ENCODE measurements around the gene RAB11FIP4. TPM values are rescaled to one million over a fixed set of nuclear protein-coding genes. Genes with fewer than 3 reads are reported as not detected.

Gene RAB11FIP4
- polyA plus RNA-seq, 1 of the 3 experiments (the other 2 are of a cell fraction), result 9.4 TPM

DNA sequence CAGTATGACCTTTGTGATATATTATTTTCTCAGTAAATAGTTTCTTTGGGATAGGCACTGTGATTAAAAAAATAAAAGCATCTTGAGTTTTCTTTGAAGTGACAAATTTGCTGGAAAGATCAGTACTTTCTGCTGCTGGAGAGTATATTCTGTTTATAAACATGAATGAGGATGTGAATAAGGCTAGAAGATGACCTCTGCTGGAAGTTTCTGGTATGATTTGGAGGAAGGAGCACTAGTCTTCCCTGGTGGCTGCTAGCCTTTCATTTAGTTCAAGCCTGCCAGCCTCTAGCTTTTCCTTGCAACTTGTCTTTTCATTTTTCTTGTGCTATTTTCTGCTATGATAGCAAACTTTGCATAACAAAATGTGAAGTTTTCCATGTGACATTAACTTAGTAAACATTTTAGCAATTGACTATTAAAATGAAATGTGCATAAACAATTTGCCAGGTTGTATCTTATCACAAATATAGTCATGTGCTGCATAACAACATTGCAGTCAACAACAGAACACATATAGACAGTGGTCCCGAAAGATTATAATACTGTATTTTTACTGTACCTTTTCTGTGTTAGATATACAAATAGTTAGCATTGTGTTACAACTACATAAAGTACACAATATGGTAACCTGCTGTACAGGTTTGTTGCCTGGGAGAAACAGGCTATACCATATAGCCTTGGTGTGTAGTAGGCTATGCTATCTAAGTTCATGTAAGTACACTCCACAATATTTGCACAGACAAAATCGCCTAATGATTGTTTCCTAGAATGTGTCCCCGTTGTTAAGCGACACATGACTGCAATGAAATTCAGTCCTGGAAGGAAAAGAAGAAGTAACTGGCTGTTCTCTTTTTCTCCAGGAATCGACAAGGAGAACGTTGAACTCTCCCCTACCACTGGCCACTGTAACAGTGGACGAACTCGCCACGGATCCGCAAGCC lies 18.1 kb upstream of the RAB11FIP4 start:
- peaks cover 3 to 9% of the 10 kb centered on the region in 2 experiments; a peak in 2 of 4 replicates for H3K4me1 ChIP-seq (ENCODE audit: control insufficient read depth in 1 of 2, insufficient read depth in 2 of 2, low read depth in 1 of 2, low read length in 1 of 2)
- no peak overlapping the region for H3K4me3 ChIP-seq (ENCODE audit: low read depth in 2 of 2, low read length in 1 of 2)
- no peaks in the 10 kb centered on the region for H4K20me1 ChIP-seq (ENCODE audit: insufficient read depth)
- H3K36me3 ChIP-seq (replicated peaks in 1 of 2; ENCODE audit: control insufficient read depth in 1 of 2, insufficient read depth in 2 of 2, low read length in 1 of 2), result peaks cover 51 to 52% of the 10 kb centered on the region in 2 experiments
- WGBS (ENCODE audit: low lambda C conversion rate), result 95% methylated on average over 10 of the region's 10 CpGs
- ChIA-PET CTCF (interaction anchor here (0.6 to 4.5 kb wide), 20 partner anchors 9 to 361 kb away, joined by 3 to 26 read pairs (median 4); no protein-coding TSS in a partner anchor), POLR2A (no interaction called here)
- no peak for DNase-seq
- TF ChIP-seq TCF12 (IDR thresholded peaks at IDR 0.05), result no peak
- TF ChIP-seq NFIC (IDR thresholded peaks at IDR 0.05; ENCODE audit: borderline replicate concordance), result no peak
- TF ChIP-seq, protein P1, sequence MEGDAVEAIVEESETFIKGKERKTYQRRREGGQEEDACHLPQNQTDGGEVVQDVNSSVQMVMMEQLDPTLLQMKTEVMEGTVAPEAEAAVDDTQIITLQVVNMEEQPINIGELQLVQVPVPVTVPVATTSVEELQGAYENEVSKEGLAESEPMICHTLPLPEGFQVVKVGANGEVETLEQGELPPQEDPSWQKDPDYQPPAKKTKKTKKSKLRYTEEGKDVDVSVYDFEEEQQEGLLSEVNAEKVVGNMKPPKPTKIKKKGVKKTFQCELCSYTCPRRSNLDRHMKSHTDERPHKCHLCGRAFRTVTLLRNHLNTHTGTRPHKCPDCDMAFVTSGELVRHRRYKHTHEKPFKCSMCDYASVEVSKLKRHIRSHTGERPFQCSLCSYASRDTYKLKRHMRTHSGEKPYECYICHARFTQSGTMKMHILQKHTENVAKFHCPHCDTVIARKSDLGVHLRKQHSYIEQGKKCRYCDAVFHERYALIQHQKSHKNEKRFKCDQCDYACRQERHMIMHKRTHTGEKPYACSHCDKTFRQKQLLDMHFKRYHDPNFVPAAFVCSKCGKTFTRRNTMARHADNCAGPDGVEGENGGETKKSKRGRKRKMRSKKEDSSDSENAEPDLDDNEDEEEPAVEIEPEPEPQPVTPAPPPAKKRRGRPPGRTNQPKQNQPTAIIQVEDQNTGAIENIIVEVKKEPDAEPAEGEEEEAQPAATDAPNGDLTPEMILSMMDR (IDR thresholded peaks at IDR 0.05), result peak; percentile 70
- TF ChIP-seq RAD21 (IDR thresholded peaks at IDR 0.05; ENCODE audit: low read length), result peak; percentile 75
- no peak for TF ChIP-seq EZH2phosphoT487 (IDR thresholded peaks at IDR 0.05; ENCODE audit: borderline replicate concordance, low read depth)
- no peak for TF ChIP-seq CHD2 (IDR thresholded peaks at IDR 0.05; ENCODE audit: low read length, partially characterized antibody)
- TF ChIP-seq SMC3 (IDR thresholded peaks at IDR 0.05; ENCODE audit: low read depth, low read length), result peak; percentile 57
- 0 out of 4 replicates have a peak overlapping the region, but pooled peaks of 1 of the 2 experiments have one; percentile 18 for H3K27ac ChIP-seq (ENCODE audit: low read depth in 2 of 2, low read length in 1 of 2)
- no peak overlapping the region for H2AFZ ChIP-seq (ENCODE audit: low read depth)
- H3K79me2 ChIP-seq (ENCODE audit: insufficient read depth), result no peaks in the 10 kb centered on the region
- no peaks in the 10 kb centered on the region for H3K9me2 ChIP-seq
- H3K27me3 ChIP-seq (ENCODE audit: insufficient read depth), result no peaks in the 10 kb centered on the region
- no peak overlapping the region for H3K9ac ChIP-seq
- no peaks in the 10 kb centered on the region for H3K9me3 ChIP-seq
- no peak overlapping the region for H3K4me2 ChIP-seq
- peaks cover 34% of the 10 kb centered on the region for H3F3A ChIP-seq (replicated peaks; ENCODE audit: insufficient read depth)

DNA sequence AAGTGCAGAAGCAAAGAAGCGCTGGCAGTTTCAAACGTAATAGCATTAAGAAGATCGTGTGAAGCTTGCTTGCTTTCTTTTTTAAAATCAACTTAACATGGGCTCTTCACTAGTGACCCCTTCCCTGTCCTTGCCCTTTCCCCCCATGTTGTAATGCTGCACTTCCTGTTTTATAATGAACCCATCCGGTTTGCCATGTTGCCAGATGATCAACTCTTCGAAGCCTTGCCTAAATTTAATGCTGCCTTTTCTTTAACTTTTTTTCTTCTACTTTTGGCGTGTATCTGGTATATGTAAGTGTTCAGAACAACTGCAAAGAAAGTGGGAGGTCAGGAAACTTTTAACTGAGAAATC lies 17.4 kb upstream of the RAB11FIP4 start:
- H3K36me3 ChIP-seq (replicated peaks in 1 of 2; ENCODE audit: control insufficient read depth in 1 of 2, insufficient read depth in 2 of 2, low read length in 1 of 2), result peaks cover 51 to 53% of the 10 kb centered on the region in 2 experiments
- no peaks in the 10 kb centered on the region for H4K20me1 ChIP-seq (ENCODE audit: insufficient read depth)
- ChIA-PET CTCF (interaction anchor here (1.2 to 4.5 kb wide), 3 partner anchors 15 to 151 kb away, joined by 3 to 26 read pairs (median 3); no protein-coding TSS in a partner anchor), POLR2A (no interaction called here)
- 96% methylated on average over 6 of the region's 6 CpGs for WGBS (ENCODE audit: low lambda C conversion rate)
- no peaks in the 10 kb centered on the region for H3K27me3 ChIP-seq (ENCODE audit: insufficient read depth)
- no peaks in the 10 kb centered on the region for H3K79me2 ChIP-seq (ENCODE audit: insufficient read depth)
- no peaks in the 10 kb centered on the region for H3K9me2 ChIP-seq
- peaks cover 34% of the 10 kb centered on the region for H3F3A ChIP-seq (replicated peaks; ENCODE audit: insufficient read depth)
- no peak overlapping the region for H2AFZ ChIP-seq (ENCODE audit: low read depth)
- H3K4me1 ChIP-seq (ENCODE audit: control insufficient read depth in 1 of 2, insufficient read depth in 2 of 2, low read depth in 1 of 2, low read length in 1 of 2), result peaks cover 3 to 9% of the 10 kb centered on the region in 2 experiments; a peak in 2 of 4 replicates
- TF ChIP-seq CHD2 (IDR thresholded peaks at IDR 0.05; ENCODE audit: low read length, partially characterized antibody) (no peak), SMC3 (IDR thresholded peaks at IDR 0.05; ENCODE audit: low read depth, low read length) (no peak), RCOR1 (IDR thresholded peaks at IDR 0.05; ENCODE audit: low read length) (no peak), GATA2 (CRISPR knock-in tag; IDR thresholded peaks at IDR 0.05) (no peak), JUND (IDR thresholded peaks at IDR 0.05) (no peak), YY1 (IDR thresholded peaks at IDR 0.05; ENCODE audit: low read depth) (no peak), EZH2phosphoT487 (IDR thresholded peaks at IDR 0.05; ENCODE audit: borderline replicate concordance, low read depth) (no peak)
- TF ChIP-seq, protein P2, sequence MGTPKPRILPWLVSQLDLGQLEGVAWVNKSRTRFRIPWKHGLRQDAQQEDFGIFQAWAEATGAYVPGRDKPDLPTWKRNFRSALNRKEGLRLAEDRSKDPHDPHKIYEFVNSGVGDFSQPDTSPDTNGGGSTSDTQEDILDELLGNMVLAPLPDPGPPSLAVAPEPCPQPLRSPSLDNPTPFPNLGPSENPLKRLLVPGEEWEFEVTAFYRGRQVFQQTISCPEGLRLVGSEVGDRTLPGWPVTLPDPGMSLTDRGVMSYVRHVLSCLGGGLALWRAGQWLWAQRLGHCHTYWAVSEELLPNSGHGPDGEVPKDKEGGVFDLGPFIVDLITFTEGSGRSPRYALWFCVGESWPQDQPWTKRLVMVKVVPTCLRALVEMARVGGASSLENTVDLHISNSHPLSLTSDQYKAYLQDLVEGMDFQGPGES (IDR thresholded peaks at IDR 0.05; ENCODE audit: low read depth, low read length), result no peak
- TF ChIP-seq, protein P3, sequence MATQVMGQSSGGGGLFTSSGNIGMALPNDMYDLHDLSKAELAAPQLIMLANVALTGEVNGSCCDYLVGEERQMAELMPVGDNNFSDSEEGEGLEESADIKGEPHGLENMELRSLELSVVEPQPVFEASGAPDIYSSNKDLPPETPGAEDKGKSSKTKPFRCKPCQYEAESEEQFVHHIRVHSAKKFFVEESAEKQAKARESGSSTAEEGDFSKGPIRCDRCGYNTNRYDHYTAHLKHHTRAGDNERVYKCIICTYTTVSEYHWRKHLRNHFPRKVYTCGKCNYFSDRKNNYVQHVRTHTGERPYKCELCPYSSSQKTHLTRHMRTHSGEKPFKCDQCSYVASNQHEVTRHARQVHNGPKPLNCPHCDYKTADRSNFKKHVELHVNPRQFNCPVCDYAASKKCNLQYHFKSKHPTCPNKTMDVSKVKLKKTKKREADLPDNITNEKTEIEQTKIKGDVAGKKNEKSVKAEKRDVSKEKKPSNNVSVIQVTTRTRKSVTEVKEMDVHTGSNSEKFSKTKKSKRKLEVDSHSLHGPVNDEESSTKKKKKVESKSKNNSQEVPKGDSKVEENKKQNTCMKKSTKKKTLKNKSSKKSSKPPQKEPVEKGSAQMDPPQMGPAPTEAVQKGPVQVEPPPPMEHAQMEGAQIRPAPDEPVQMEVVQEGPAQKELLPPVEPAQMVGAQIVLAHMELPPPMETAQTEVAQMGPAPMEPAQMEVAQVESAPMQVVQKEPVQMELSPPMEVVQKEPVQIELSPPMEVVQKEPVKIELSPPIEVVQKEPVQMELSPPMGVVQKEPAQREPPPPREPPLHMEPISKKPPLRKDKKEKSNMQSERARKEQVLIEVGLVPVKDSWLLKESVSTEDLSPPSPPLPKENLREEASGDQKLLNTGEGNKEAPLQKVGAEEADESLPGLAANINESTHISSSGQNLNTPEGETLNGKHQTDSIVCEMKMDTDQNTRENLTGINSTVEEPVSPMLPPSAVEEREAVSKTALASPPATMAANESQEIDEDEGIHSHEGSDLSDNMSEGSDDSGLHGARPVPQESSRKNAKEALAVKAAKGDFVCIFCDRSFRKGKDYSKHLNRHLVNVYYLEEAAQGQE (IDR thresholded peaks at IDR 0.05; ENCODE audit: low read depth, low read length), result no peak
- TF ChIP-seq, protein P4, sequence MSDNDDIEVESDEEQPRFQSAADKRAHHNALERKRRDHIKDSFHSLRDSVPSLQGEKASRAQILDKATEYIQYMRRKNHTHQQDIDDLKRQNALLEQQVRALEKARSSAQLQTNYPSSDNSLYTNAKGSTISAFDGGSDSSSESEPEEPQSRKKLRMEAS (IDR thresholded peaks at IDR 0.05; ENCODE audit: low read depth), result no peak
- TF ChIP-seq, protein P5, sequence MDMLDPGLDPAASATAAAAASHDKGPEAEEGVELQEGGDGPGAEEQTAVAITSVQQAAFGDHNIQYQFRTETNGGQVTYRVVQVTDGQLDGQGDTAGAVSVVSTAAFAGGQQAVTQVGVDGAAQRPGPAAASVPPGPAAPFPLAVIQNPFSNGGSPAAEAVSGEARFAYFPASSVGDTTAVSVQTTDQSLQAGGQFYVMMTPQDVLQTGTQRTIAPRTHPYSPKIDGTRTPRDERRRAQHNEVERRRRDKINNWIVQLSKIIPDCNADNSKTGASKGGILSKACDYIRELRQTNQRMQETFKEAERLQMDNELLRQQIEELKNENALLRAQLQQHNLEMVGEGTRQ (IDR thresholded peaks at IDR 0.05; ENCODE audit: borderline replicate concordance, low read depth, low read length), result no peak
- DNase-seq, result no peak
- H3K4me3 ChIP-seq (ENCODE audit: low read depth in 2 of 2, low read length in 1 of 2), result no peak overlapping the region
- no peak overlapping the region for H3K9ac ChIP-seq
- H3K4me2 ChIP-seq, result no peak overlapping the region
- H3K27ac ChIP-seq (ENCODE audit: low read depth in 2 of 2, low read length in 1 of 2), result no peak overlapping the region
- no peaks in the 10 kb centered on the region for H3K9me3 ChIP-seq
